ENCODE measurements around the gene FRK.
A peak's percentile ranks its signal among the peaks of the same experiment; 100 is the strongest.
"Not testable (repeated sequence)": the region's sequence is repeated elsewhere in the genome, so short reads cannot be mapped to it uniquely, and the experiment has no call there.

FRK gene

DNA sequence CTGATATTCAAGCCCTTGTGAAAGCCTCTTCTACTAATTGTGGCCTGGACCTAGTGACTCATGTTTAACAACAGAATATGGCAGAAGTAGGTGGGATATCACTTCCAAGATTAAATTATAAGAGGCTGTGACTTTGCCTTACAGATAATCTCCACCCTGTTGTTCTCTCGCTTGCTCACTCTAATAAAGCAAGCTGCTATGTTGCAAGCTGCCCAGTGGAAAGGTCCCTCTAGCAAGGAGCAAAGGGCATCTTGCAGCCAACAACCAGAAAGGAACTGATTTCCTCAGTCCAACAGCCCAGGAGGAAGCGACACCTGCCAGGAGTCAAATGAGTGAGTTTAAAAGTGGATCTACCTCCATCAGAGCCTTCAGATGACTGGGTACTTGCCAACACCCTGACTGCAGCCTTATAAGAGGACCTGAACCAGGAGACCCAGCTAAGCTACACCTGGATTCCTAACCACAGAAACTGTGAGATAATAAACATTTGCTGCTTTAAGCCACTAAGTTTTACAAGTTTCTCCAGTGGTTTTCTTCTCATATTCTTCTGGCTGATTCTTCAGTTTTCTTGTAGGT lies 112.6 kb downstream of the FRK start:
- DNase-seq = no peak

DNA sequence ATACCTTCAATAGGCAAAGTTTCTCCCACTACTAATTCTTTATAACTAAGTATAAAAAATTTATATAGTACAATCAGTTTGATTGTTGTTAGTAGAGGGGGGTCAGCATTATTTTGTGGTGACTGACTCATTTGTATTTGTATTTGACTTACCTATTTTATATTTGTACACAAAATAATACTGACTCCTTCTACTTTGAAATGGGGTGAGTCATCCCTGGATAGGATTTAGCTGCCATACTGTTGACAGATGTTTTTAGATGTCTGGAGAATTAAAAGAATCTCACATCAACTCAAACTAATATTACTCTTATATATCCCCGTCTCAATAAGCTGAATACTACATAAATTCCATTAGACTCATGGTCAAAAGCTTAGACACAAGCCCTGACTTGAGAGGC lies 114.9 kb downstream of the FRK start:
- no peak for DNase-seq

DNA sequence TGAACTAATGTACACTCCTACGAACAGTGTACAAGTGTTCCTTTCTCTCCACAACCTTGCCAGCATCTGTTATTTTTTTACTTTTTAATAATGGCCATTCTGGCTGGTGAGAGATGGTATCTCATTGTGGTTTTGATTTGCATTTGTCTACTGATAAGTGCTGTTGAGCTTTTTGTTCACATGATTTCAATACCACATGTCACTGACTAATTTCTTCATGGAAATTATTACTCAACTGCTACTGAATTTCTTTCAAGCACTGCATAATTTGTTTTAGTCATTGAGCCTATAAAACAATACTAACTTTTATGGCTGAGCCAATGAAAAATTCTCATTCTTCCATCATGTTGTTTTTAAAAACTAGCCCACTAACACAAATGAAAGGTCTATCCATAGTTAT lies 115.4 kb downstream of the FRK start:
- DNase-seq = no peak

DNA sequence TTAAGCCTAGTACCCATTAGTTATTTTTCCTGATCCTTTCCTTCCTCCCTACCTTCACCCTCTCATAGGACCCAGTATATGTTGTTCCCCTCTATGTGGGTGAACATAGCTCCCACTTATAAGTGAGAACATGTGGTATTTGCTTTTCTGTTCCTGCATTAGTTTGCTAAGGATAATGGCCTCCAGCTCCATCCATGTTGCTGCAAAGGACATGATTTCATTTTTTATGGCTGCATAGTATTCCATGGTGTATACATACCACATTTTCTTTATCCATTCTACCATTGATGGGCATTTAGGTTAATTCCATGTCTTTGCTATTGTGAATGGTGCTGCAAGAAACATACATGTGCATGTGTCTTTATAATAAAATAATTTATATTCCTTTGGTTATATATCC lies 115.9 kb downstream of the FRK start:
- not testable (repeated sequence) for DNase-seq

DNA sequence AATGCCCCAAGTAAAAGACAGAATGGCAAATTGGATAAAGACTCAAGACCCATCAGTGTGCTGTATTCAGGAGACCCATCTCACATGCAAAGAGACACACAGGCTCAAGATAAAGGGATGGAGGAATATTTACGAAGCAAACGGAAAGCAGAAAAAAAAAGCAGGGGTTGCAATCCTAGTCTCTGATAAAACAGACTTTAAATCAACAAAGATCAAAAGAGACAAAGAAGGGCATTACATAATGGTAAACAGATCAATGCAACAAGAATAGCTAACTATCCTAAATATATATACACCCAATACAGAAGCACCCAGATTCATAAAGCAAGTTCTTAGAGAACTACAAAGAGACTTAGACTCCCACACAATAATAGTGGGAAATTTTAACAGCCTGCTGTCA lies 123.2 kb downstream of the FRK start:
- DNase-seq = not testable (repeated sequence)

DNA sequence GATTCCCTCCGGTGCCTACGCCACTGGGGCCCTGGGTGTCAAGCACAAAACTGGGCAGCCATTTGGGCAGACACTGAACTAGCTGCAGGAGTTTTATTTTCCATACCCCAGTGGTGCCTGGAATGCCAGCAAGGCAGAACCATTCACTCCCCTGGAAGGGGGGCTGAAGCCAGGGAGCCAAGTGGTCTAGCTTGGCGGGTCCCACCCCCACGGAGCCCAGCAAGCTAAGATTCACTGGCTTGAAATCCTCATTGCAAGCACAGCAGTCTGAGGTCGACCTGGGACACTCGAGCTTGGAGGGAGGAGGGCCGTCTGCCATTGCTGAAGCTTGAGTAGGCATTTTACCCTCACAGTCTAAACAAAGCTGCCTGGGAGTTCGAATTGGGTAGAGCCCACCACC lies 125.3 kb downstream of the FRK start:
- no peak for DNase-seq

DNA sequence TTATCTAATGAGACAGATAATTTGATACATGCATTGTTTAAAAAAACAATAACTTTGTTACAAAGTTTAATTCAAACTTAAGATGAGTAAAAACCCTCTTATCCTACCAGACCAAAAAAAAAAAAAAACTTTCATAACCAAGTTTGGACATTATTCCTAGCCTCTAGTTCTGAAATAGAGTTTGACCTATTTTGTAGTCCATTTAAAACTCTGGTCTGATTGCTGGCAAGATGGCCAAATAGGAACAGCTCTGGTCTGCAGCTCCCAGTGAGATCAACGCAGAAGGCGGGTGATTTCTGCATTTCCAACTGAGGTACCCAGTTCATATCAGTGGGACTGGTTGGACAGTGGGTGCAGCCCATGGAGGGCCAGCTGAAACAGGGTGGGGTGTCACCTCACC lies 125.9 kb downstream of the FRK start:
- DNase-seq = no peak

DNA sequence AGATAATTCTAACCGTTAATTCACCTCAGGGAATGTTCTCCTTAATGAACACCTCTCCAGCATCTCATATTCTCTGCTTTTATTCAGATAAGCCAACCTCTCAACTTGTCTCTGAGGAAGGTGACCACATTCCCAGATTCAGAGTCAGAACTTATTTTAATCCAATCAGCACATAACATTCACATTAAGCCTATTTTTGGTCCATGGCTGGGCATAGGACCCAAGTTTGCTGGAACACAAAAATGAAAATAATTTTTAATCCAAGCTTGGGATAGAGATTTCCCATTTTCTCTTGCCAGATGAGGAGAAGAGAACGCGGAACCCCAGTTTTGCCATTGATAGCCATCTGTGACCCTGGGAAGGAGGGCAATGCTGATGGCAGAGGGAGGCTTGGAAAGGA lies 126.5 kb downstream of the FRK start:
- no peak for DNase-seq

DNA sequence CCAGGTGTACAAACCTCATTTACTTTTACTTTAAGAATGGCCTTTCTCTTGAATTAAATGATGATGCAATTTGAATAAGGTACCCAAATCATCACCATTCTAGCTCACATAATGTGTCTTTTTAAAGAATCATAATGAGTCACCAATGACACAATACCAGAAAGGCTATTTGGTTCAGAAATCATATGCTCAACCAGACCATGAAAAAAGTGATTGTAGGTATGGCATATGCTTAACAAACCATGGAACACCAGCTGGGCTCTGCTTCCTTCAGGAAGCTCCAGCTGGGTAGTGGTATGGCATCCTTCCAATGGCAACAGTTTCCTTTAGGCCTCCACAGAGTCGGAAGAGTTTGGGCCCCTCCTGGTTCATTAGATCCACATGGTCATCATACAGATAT lies 128.2 kb downstream of the FRK start:
- no peak for DNase-seq

DNA sequence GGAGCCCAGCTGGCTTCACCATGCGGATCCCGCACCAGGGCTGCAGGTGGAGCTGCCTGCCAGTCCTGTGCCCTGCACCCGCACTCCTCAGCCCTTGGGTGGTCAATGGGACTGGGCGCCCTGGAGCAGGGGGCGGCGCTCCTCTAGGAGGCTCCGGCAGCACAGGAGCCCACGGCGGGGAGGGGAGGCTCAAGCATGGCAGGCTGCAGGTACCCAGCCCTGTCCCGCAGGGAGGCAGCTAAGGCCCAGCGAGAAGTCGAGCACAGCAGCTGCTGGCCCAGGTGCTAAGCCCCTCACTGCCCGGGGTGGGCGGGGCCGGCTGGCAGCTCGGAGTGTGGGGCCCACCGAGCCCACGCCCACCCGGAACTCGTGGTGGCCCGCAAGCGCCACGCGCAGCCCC lies 132.7 kb downstream of the FRK start:
- not testable (repeated sequence) for DNase-seq

DNA sequence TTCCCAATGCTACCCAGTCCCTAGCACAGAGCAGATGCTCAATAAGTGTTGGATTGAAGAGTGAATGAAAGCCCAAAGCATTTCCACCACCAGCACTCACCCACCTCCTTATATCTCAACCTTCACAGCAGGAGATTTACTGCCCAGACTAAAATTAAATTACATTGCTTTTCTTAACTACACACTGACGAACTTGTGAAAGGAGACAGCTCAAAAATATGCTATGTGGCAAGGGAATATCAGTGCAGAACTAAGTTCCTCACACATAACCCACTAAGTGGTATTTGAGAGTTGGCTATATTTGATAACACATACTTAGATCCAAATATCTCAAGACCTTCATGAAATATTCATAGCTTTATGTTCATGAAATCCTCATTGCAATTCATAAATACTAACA lies 137.7 kb downstream of the FRK start:
- no peak for DNase-seq

DNA sequence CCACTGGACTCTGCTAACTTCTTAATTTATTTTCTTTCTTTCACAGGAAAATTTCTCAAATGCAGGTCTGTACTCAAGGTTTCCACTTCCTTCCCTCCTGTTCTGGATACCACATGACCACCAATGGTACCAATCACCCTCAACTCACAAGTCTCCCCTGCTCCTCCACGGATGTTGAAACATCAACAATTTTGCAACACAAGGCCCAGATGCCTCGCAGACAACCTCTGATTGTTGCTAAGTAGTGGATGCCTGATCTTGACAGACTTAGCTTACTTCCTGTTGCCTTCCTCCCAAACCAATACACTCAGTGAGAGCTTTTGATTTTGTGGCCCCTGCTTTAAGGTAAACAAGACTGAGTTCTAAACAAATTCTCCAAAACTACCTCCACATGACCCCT lies 146.6 kb downstream of the FRK start:
- DNase-seq = no peak

DNA sequence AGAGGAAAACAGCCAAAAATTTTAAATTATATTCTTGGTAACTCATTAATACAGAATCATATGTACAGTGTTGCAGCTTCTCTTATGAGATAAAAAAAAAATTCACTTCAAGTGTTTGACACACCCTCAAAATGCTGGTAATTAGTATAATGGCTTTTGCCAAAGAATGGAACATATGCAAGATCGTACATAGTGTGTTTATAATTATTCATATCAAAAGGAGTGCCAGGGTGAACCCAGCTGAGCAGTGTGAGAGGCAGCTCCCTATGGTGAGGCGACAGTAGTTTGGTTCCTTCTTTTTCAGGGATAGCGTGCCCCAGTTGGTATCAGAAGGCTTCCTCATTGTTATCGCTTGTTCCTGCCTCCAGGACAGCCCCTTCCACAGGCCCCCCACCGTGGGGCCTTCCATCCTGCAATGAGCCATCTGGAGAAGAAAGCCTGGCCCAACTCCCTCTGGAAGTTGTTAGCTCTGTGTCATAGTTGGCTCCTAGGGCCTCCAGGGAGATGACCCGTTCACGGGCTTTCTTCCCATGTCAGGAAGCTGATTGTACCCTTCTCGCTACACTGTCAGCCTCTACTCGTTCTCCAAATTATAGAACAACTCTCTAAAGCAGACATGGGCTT lies 150.7 kb downstream of the FRK start:
- DNase-seq = no peak

DNA sequence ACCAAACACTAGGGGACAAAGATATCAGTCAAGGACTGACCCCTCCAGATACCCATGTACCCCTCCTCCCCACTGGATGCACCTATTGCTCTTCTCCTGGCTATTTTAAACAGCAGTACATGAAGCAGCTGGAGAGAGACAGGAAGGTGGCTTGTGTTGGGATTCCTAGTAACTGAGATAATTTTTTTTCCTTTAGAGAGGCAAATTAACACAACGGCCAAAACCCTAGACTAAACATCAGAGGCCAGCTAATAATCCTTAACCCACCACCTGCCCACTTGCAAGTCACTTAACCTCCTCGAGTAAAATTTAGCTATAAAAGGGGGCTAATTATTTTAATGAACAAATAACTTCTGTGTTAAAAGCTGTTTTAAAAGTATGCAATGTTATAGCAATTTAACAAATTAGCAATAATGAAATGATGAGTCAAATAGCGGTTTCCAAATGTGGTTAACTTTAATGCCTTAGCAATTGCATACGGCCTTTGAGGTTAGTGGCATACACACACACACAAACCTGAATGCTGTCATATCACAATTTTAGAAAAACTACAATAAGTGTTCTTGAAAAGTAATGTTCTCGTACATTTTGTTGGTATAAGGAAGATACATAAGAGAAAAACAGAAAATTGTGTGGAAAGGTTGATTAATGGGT lies 151.7 kb downstream of the FRK start:
- DNase-seq = no peak

DNA sequence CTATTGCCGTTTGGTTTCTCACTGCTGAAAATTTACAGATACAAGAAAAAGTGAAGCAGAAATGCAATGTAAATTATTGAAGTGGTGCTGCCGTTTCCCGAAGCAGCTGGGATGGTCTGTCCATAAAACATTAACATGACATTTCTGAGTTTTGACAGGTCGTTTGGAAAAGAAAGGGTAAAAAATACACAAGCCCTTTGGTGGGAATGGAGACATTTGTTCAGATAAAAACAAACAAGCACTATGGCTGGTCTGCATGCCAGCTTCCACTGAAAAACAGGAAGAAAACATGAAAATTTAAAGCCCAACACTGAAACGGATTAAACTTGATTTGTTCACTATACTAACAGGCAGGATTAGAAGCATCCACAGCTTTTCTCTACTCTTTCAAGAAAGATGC lies 155.2 kb downstream of the FRK start:
- DNase-seq = no peak

DNA sequence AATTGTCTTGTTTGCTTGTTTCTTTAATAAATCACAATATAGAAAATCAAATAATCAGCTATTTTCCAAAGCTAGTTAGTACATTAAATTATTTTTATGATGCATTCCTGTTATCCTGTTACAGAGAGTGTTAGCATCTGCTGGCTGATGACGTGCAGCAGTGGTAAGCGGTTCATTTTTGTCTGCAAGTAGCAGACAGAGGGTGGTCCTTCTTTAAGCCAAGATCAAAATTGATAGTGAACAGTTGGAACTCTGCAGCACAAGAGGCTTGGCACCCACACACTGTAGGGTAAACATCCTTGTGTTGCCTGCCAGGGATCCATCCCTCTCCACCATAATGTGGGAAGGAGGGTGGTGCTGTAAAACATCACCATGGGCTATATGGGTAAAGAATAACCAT lies 158.3 kb downstream of the FRK start:
- DNase-seq = no peak

DNA sequence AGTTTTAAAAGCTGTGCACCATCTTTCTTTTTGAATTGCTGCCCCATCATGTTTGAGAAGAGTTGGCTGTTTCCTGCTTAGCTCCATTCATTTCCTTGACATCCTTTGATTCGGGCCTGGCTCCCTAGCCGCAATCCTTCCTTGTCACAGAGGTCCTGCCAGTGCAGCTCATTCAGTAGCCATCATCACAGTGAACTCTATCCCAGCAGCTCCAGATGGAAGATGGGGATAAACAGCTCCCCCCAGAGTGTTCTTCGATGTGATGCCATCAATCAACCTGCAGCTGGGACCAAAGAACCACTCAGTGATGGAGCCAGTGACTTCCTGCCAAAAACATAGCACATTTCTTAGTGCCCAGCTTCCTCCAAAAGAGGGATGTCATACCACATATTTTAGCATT lies 158.8 kb downstream of the FRK start:
- peak in 16 of 56 donors; percentile 1 to 35 (median 13) for DNase-seq

DNA sequence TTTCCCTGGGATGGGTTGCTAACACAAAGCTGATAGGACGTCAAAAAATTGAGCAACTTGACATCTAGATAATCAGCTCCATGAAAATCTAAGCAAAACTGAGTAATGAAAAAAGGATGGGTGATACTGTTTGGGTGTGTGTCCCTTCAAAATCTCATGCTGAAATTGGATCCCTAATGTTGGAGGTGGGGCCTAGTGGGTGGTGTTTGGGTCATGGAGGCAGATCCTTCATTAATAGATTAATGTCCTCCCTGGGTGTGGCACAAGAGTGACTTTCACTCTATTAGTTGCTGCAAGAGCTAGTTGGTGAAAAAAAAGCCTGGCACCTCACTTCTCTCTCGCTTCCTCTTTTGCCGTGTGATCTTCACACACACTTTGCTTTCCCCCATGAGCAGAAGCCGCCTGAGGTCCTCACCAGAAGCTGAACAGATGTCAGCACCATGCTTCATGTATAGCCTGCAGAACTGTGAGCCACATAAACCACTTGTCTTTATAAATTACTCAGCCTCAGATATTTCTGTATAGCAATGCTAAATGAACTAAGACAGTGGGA lies 160.9 kb downstream of the FRK start:
- no peak for DNase-seq

DNA sequence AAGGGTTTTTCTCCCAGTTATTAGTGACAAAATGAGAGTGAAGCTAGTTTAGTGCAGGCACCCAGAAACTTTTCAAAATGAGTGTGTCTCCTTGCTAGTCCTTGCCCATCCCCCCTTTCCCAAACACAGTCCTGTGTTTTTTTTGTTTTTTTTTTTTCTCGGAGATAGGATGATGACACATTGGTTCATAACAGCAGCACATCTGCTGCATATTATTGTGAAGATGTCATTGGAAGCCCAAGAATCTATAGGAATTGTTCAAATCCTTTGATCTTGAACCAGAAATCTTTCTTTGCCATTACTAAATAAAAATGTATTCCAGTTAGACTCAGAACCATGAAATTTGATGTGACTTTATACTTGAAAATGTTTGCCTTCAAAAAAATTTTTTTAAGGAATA lies 162.4 kb downstream of the FRK start:
- no peak for DNase-seq

DNA sequence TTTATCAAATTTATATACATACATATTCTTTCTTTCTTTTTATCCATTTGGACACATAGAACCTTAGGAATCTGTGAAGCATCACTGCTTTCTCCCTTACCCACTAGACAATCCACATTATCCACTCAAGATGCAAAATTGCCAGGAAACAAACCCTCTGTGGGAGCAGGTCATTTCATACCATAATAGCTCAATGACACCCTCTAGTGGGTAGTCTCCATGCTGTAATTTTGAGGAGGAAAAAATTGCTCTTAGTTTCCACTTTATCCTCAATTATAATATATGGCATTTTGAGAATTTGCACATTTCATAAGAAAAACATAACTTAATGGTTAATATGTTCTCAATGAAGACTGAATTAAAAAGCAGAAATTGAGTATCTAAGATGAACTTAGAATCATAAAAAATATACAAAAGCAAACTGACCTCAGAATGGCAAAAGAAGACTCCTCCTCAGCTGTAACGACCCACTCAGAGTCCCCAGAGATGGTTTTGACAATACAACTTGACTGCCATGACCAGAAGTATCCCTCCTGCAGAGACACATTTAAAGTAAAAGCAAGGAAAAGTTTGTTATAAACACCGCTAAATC lies 164.1 kb downstream of the FRK start:
- DNase-seq = peak in 2 of 56 donors; percentile 4 to 8

DNA sequence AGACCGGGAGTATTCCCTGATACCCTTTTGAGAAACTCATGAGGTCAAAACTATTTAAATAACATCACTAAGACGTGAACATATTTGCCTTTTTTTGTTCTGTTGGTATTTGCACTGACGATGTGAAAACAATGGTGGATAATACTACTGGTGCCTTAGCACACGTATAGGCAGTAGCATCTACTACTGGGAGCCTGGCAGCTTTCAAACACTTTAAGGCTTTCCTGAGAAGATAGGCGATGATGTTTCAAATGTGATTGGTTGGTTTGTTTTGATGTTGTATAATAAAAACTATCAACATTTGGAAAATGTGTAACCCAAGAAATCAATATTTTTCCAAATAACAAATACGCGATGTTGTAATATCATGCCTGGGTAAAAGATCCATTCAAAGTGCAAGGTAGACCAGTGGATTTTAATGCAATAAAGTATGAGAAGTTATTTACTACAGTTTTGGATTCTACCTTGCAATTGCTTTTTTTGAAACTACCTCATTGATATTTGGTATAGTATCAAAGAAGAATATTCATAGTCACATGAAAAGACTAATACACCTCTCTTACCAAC lies 166.2 kb downstream of the FRK start:
- no peak for DNase-seq

DNA sequence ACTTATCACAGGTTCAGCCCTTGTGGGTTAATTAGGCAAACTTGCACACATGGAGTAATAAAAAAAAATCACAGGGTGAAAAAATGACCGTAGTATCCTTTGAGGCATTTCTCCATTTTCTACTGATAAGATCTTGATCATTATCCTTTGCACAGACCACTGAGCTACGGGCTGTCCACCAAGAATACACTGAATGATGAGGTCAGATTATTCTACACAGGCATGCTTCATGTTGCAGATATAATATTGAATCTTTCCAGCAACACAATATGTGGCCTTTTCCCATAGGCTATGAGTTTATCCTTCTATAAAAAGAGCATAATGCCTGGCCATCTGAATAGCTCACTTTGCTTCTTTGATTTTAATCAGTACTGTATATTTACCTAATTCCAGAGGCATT lies 168.9 kb downstream of the FRK start:
- no peak for DNase-seq
